SK-N-SH treated with all-trans-retinoic acid at 6 μM for 48 hours (cell line): Measurements from ENCODE around the gene WDFY2.

Experiments used
- ATAC-seq: fragments of 200-7000 bp; cut with Tn5 transposase; 3 replicates; pipeline ENCODE4 v1.9.1; 2020; ENCODE audit warnings: mild to moderate bottlenecking, moderate library complexity
- BACH2 ChIP-seq: fragments of 250-450 bp; sonication (Bioruptor Pico); IDR thresholded peaks from 2 replicates; pipeline ENCODE4 v1.9.0; 2021; ENCODE audit warnings: mild to moderate bottlenecking, borderline replicate concordance
- ESRRG ChIP-seq: fragments of 250-450 bp; sonication (Bioruptor Pico); IDR thresholded peaks from 2 replicates; pipeline ENCODE4 v1.6.1; 2021; ENCODE audit warnings: mild to moderate bottlenecking
- GLIS3 ChIP-seq: fragments of 250-450 bp; sonication (Bioruptor Pico); IDR thresholded peaks from 2 replicates; pipeline ENCODE4 v1.5.0; 2020; ENCODE audit warnings: mild to moderate bottlenecking, moderate library complexity
- ISL1 ChIP-seq: fragments of 250-450 bp; sonication (Bioruptor Pico); IDR thresholded peaks from 2 replicates; pipeline ENCODE4 v2.1.2; 2022; ENCODE audit warnings: mild to moderate bottlenecking, moderate library complexity
- PPARA ChIP-seq: fragments of 250-450 bp; sonication (Bioruptor Pico); IDR thresholded peaks from 2 replicates; pipeline ENCODE4 v1.5.0; 2020; ENCODE audit warnings: mild to moderate bottlenecking, borderline replicate concordance
- RARB ChIP-seq: fragments of 250-450 bp; sonication (Bioruptor Pico); IDR thresholded peaks from 2 replicates; pipeline ENCODE4 v1.8.0; 2021; ENCODE audit warnings: mild to moderate bottlenecking, moderate library complexity
- SNAI2 ChIP-seq: fragments of 250-450 bp; sonication (Bioruptor Pico); IDR thresholded peaks from 2 replicates; pipeline ENCODE4 v1.5.0; 2020; ENCODE audit warnings: mild to moderate bottlenecking, moderate library complexity
- TCF4 ChIP-seq: fragments of 250-450 bp; sonication (Bioruptor Pico); IDR thresholded peaks from 2 replicates; pipeline ENCODE4 v1.8.0; 2021; ENCODE audit warnings: mild to moderate bottlenecking, moderate library complexity, borderline replicate concordance
- TOX ChIP-seq: fragments of 250-450 bp; sonication (Bioruptor Pico); IDR thresholded peaks from 2 replicates; pipeline ENCODE4 v1.8.0; 2021; ENCODE audit warnings: mild to moderate bottlenecking, moderate library complexity, borderline replicate concordance
- ZC3H10 ChIP-seq: fragments of 250-450 bp; sonication (Bioruptor Pico); IDR thresholded peaks from 2 replicates; pipeline ENCODE4 v1.5.1; 2021; ENCODE audit warnings: mild to moderate bottlenecking, moderate library complexity
- ZFP3 ChIP-seq: fragments of 250-450 bp; sonication (Bioruptor Pico); IDR thresholded peaks from 2 replicates; pipeline ENCODE4 v1.5.0; 2020; ENCODE audit warnings: mild to moderate bottlenecking, moderate library complexity
- ZFP30 ChIP-seq: fragments of 450-650 bp; formaldehyde crosslinking; IDR thresholded peaks from 2 replicates; pipeline ENCODE4 v1.5.0; 2022; ENCODE audit warnings: mild to moderate bottlenecking, moderate library complexity
- ZNF565 ChIP-seq: fragments of 450-650 bp; formaldehyde crosslinking; conservative IDR thresholded peaks from 2 replicates; pipeline ENCODE4 v1.5.0; 2020; ENCODE audit warnings: low read depth, mild to moderate bottlenecking, moderate library complexity
- ZNF8 ChIP-seq: fragments of 450-650 bp; formaldehyde crosslinking; IDR thresholded peaks from 2 replicates; pipeline ENCODE4 v1.5.0; 2020; ENCODE audit warnings: mild to moderate bottlenecking, moderate library complexity
- TF ChIP-seq, protein P1 (sequence below): fragments of 250-450 bp; sonication (Bioruptor Pico); IDR thresholded peaks from 2 replicates; pipeline ENCODE4 v1.5.1; 2021; ENCODE audit warnings: mild to moderate bottlenecking, moderate library complexity
- TF ChIP-seq, protein P2 (sequence below): fragments of 250-450 bp; sonication (Bioruptor Pico); IDR thresholded peaks from 2 replicates; pipeline ENCODE4 v1.5.1; 2020; ENCODE audit warnings: low read depth, mild to moderate bottlenecking, moderate library complexity
- TF ChIP-seq, protein P3 (sequence below): fragments of 250-450 bp; sonication (Bioruptor Pico); IDR thresholded peaks from 2 replicates; pipeline ENCODE4 v1.8.0; 2021; ENCODE audit warnings: low read depth, mild to moderate bottlenecking, moderate library complexity, borderline replicate concordance
- TF ChIP-seq, protein P4 (sequence below): fragments of 250-450 bp; sonication (Bioruptor Pico); IDR thresholded peaks from 2 replicates; pipeline ENCODE4 v1.8.0; 2020; ENCODE audit warnings: mild to moderate bottlenecking, moderate library complexity, borderline replicate concordance
- TF ChIP-seq, protein P5 (sequence below): fragments of 250-450 bp; sonication (Bioruptor Pico); IDR thresholded peaks from 2 replicates; pipeline ENCODE4 v1.5.0; 2020; ENCODE audit warnings: mild to moderate bottlenecking, moderate library complexity

Gene WDFY2

DNA sequence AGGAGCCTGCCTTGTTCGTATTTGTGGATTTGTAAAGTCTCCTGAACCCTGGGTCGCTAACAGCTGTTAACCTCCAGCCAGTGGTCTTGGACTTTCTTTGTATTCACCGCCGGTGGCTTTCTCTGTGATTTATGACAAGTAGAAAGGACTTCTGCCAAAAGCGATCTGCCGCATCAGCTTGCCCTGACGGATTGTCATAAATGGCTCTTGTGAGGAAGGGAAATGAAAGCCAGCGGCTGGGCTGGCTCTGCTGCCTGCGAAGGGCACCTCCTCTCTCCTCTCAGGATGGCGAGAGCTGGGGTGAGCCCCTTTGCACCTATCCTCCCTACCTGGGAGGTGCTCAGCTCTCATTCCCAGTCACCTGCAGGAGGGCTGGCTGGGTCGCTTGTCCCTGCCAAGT lies 194.1 kb downstream of the WDFY2 start:
- TF ChIP-seq BACH2 (CRISPR knock-in tag) (no peak), GLIS3 (CRISPR knock-in tag) (no peak), ZFP30 (CRISPR knock-in tag) (no peak), ZC3H10 (CRISPR knock-in tag) (no peak), PPARA (CRISPR knock-in tag) (no peak), ZFP3 (CRISPR knock-in tag) (no peak), SNAI2 (CRISPR knock-in tag) (no peak), TCF4 (CRISPR knock-in tag) (no peak), ZNF8 (CRISPR knock-in tag) (no peak), ESRRG (CRISPR knock-in tag) (no peak), RARB (no peak), TOX (no peak)
- TF ChIP-seq, protein P1, sequence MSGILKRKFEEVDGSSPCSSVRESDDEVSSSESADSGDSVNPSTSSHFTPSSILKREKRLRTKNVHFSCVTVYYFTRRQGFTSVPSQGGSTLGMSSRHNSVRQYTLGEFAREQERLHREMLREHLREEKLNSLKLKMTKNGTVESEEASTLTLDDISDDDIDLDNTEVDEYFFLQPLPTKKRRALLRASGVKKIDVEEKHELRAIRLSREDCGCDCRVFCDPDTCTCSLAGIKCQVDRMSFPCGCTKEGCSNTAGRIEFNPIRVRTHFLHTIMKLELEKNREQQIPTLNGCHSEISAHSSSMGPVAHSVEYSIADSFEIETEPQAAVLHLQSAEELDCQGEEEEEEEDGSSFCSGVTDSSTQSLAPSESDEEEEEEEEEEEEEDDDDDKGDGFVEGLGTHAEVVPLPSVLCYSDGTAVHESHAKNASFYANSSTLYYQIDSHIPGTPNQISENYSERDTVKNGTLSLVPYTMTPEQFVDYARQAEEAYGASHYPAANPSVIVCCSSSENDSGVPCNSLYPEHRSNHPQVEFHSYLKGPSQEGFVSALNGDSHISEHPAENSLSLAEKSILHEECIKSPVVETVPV (CRISPR knock-in tag): no peak
- TF ChIP-seq, protein P2, sequence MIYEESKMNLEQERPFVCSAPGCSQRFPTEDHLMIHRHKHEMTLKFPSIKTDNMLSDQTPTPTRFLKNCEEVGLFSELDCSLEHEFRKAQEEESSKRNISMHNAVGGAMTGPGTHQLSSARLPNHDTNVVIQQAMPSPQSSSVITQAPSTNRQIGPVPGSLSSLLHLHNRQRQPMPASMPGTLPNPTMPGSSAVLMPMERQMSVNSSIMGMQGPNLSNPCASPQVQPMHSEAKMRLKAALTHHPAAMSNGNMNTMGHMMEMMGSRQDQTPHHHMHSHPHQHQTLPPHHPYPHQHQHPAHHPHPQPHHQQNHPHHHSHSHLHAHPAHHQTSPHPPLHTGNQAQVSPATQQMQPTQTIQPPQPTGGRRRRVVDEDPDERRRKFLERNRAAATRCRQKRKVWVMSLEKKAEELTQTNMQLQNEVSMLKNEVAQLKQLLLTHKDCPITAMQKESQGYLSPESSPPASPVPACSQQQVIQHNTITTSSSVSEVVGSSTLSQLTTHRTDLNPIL: no peak
- TF ChIP-seq, protein P3, sequence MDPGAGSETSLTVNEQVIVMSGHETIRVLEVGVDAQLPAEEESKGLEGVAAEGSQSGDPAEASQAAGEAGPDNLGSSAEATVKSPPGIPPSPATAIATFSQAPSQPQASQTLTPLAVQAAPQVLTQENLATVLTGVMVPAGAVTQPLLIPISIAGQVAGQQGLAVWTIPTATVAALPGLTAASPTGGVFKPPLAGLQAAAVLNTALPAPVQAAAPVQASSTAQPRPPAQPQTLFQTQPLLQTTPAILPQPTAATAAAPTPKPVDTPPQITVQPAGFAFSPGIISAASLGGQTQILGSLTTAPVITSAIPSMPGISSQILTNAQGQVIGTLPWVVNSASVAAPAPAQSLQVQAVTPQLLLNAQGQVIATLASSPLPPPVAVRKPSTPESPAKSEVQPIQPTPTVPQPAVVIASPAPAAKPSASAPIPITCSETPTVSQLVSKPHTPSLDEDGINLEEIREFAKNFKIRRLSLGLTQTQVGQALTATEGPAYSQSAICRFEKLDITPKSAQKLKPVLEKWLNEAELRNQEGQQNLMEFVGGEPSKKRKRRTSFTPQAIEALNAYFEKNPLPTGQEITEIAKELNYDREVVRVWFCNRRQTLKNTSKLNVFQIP (CRISPR knock-in tag): no peak
- no peak for ATAC-seq

DNA sequence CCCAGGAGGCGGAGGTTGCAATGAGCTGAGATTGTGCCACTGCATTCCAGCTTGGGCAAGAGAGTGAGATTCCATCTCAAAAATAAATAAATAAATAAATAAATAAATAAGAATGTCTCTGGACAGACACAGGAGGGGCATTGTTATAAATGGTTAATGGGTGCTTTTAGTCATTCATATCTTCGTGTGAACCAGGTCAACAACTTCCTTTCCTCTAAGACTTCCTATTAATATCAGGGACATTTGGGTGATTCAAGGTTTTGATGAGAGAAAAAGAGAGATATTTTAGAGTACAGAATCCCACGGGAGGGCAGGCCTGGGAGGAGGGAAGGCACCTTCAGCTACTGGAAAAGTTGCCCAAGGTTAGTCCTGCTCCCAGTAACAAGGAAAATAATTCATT lies 195.8 kb downstream of the WDFY2 start:
- TF ChIP-seq ZFP30 (CRISPR knock-in tag) (no peak), ZNF565 (CRISPR knock-in tag) (no peak), TOX (no peak)
- TF ChIP-seq, protein P2: no peak
- TF ChIP-seq, protein P1 (CRISPR knock-in tag): no peak
- no peak for ATAC-seq

DNA sequence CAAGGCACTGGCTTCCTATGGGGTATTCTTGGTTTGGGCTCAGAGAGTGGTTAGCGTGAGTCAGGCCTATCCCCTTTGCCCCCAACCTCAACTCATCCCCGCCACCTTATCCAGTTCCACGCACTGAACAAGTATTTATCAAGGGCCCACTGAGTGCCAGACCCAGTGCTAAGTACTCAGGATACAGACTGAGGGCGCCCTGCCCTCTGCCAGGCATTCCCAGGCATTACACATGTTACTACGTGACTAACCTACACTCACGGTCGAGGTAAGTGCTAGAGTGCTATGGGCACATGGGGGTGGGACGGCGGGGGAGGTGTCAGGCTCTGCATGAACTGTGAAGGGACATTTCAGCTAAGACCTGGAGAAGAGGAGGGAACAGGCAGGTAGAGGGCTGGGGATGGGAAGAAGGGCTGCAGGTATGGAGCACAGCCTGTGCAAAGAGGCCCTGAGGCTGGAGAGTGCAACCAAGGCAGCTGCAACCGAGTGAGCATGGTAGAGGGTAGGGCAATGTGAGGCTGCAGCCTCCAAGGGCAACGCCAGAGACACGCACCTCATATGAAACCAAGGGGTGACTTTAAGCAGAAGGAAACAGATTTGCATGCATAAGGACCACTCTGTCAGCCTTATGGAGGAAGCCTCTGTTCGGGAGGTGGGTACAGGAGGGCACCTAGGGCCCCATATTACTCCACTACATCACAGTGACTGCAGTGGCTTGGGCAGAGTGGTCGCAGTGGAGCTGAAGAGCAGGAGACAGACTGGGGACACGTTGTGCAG lies 197.2 kb downstream of the WDFY2 start:
- peak; percentile 55 for ATAC-seq
- TF ChIP-seq, protein P4, sequence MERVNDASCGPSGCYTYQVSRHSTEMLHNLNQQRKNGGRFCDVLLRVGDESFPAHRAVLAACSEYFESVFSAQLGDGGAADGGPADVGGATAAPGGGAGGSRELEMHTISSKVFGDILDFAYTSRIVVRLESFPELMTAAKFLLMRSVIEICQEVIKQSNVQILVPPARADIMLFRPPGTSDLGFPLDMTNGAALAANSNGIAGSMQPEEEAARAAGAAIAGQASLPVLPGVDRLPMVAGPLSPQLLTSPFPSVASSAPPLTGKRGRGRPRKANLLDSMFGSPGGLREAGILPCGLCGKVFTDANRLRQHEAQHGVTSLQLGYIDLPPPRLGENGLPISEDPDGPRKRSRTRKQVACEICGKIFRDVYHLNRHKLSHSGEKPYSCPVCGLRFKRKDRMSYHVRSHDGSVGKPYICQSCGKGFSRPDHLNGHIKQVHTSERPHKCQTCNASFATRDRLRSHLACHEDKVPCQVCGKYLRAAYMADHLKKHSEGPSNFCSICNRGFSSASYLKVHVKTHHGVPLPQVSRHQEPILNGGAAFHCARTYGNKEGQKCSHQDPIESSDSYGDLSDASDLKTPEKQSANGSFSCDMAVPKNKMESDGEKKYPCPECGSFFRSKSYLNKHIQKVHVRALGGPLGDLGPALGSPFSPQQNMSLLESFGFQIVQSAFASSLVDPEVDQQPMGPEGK (CRISPR knock-in tag): no peak
- TF ChIP-seq PPARA (CRISPR knock-in tag) (no peak), ISL1 (CRISPR knock-in tag) (no peak), TOX (no peak), SNAI2 (CRISPR knock-in tag) (no peak)
- TF ChIP-seq, protein P2: no peak
- TF ChIP-seq, protein P3 (CRISPR knock-in tag): no peak
- TF ChIP-seq, protein P1 (CRISPR knock-in tag): no peak
- TF ChIP-seq, protein P5, sequence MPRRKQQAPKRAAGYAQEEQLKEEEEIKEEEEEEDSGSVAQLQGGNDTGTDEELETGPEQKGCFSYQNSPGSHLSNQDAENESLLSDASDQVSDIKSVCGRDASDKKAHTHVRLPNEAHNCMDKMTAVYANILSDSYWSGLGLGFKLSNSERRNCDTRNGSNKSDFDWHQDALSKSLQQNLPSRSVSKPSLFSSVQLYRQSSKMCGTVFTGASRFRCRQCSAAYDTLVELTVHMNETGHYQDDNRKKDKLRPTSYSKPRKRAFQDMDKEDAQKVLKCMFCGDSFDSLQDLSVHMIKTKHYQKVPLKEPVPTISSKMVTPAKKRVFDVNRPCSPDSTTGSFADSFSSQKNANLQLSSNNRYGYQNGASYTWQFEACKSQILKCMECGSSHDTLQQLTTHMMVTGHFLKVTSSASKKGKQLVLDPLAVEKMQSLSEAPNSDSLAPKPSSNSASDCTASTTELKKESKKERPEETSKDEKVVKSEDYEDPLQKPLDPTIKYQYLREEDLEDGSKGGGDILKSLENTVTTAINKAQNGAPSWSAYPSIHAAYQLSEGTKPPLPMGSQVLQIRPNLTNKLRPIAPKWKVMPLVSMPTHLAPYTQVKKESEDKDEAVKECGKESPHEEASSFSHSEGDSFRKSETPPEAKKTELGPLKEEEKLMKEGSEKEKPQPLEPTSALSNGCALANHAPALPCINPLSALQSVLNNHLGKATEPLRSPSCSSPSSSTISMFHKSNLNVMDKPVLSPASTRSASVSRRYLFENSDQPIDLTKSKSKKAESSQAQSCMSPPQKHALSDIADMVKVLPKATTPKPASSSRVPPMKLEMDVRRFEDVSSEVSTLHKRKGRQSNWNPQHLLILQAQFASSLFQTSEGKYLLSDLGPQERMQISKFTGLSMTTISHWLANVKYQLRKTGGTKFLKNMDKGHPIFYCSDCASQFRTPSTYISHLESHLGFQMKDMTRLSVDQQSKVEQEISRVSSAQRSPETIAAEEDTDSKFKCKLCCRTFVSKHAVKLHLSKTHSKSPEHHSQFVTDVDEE (CRISPR knock-in tag): no peak
